Epithelial cell of esophagus (primary cell): ENCODE results near the gene SFRP2.

ENCODE experiments used
- DNase-seq: peaks from one replicate; pipeline ENCODE4 v3.0.0; 2010; ENCODE audit warnings: low read depth
- H3K4me3 ChIP-seq: 2 replicates; pipeline ENCODE4 v1.5.1; 2011; ENCODE audit warnings: mild to moderate bottlenecking, low read length, control low read depth
- TF ChIP-seq, protein P1 (sequence below): IDR thresholded peaks from 2 replicates; pipeline ENCODE4 v1.5.1; 2011; ENCODE audit warnings: low read depth, mild to moderate bottlenecking, low read length, control low read depth, inconsistent platforms; ENCODE audit not compliant: insufficient read depth; ENCODE audit errors: missing control alignments

SFRP2 gene

DNA sequence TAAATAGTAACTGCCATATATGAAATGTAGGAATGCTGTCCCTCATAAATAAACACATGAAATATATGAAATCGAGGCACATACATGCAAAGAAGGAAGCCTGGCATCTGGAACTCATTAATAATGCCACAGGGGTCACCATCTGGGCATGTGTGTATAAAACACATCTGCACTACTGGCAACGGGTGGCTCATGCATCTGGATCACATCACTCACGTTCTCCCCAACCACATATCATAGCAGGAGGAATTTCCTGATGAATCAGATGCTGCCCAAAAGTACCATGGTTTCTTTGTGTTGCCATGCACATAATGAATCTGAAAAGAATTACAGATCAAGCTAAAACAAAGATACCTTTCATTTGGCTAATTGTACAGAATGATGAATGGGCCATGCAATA, 57.6 kb downstream of the SFRP2 start:
- DNase-seq, result peak; percentile 86
- TF ChIP-seq, protein P1, sequence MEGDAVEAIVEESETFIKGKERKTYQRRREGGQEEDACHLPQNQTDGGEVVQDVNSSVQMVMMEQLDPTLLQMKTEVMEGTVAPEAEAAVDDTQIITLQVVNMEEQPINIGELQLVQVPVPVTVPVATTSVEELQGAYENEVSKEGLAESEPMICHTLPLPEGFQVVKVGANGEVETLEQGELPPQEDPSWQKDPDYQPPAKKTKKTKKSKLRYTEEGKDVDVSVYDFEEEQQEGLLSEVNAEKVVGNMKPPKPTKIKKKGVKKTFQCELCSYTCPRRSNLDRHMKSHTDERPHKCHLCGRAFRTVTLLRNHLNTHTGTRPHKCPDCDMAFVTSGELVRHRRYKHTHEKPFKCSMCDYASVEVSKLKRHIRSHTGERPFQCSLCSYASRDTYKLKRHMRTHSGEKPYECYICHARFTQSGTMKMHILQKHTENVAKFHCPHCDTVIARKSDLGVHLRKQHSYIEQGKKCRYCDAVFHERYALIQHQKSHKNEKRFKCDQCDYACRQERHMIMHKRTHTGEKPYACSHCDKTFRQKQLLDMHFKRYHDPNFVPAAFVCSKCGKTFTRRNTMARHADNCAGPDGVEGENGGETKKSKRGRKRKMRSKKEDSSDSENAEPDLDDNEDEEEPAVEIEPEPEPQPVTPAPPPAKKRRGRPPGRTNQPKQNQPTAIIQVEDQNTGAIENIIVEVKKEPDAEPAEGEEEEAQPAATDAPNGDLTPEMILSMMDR, result no peak
- no peak overlapping the region for H3K4me3 ChIP-seq
